Measurements from ENCODE around the gene ZFP2. TPM values are rescaled to one million over a fixed set of nuclear protein-coding genes. Genes with fewer than 3 reads are reported as not detected.

The ZFP2 gene
- total and polyA plus RNA-seq, 2 of the 13 experiments (the other 11 are each of a cell fraction or from before 2014, with no cell fraction given), result 0.27 to 0.42 TPM

DNA sequence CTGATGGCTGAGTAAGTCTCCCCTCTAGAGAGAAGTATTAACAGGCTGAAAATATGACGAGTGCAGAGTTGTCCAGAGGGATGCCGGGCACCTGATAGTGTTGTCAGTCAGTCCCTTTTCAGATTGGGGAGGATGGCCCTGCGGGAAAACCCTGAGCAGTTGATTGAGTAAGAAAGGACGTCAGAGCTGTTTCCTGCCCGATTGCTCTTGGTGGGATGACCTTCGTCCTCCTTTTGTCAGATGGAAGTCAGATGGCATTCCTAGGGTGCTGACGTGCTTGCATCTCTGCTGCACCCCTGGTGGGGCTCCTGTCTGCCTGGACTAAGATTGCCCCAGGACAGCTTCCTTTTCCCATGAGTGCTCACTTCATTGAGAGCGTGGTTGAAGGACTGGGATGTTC, 26.1 kb upstream of the ZFP2 start (continued):
- TF ChIP-seq, protein P1, sequence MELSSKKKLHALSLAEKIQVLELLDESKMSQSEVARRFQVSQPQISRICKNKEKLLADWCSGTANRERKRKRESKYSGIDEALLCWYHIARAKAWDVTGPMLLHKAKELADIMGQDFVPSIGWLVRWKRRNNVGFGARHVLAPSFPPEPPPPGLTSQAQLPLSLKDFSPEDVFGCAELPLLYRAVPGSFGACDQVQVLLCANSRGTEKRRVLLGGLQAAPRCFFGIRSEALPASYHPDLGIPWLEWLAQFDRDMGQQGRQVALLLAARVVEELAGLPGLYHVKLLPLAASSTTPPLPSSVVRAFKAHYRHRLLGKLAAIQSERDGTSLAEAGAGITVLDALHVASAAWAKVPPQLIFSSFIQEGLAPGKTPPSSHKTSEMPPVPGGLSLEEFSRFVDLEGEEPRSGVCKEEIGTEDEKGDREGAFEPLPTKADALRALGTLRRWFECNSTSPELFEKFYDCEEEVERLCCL (CRISPR knock-in tag; IDR thresholded peaks at IDR 0.05; ENCODE audit: borderline replicate concordance), result no peak
- TF ChIP-seq ZNF24 (IDR thresholded peaks at IDR 0.05) (no peak), ZNF674 (CRISPR knock-in tag; IDR thresholded peaks at IDR 0.05; ENCODE audit: low read depth) (no peak)
- TF ChIP-seq, protein P2, sequence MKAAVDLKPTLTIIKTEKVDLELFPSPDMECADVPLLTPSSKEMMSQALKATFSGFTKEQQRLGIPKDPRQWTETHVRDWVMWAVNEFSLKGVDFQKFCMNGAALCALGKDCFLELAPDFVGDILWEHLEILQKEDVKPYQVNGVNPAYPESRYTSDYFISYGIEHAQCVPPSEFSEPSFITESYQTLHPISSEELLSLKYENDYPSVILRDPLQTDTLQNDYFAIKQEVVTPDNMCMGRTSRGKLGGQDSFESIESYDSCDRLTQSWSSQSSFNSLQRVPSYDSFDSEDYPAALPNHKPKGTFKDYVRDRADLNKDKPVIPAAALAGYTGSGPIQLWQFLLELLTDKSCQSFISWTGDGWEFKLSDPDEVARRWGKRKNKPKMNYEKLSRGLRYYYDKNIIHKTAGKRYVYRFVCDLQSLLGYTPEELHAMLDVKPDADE (CRISPR knock-in tag; IDR thresholded peaks at IDR 0.05), result no peak

DNA sequence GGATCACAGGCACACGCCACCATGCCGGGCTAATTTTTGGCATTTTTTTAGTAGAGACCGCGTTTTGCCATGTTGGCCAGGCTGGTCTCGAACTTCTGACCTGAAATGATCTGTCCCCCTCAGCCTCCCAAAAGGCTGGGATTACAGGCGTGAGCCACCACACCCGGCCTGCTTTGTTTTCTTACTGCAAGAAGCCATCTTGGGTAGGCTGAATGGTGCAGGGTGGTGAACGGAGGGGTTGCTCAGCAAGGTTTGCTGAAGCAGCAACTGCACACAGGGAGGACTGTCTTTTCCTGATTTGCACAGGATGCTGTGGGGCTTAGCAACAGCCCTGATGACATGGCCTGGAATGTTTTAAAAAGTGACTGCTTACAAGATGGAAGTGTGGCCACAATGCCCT, 25.3 kb upstream of the ZFP2 start:
- ATAC-seq (no peak), FAIRE-seq (no peak), DNase-seq (ENCODE audit: low spot score) (no peak)
- Histone ChIP-seq H2AFZ (ENCODE audit: low read length) (no peak overlapping the region), H3K79me2 (ENCODE audit: insufficient read depth, low read length) (no peaks in the 10 kb centered on the region), H3K27ac (ENCODE audit: extremely low read length, insufficient read depth, low read length) (no peak overlapping the region), H3K36me3 (replicated peaks in 1 of 2; ENCODE audit: control insufficient read depth in 1 of 2, insufficient read depth in 2 of 2, low read length in 2 of 2) (peaks cover 17 to 74% of the 10 kb centered on the region in 2 experiments), H3K4me2 (ENCODE audit: low read depth, low read length) (no peak overlapping the region), H3K4me1 (ENCODE audit: insufficient read depth, low read length) (no peaks in the 10 kb centered on the region), H3K4me3 (replicated peaks in 1 of 3; ENCODE audit: insufficient read depth in 1 of 3, low read depth in 2 of 3, low read length in 3 of 3) (no peak overlapping the region), H4K20me1 (ENCODE audit: insufficient read depth, low read length) (no peaks in the 10 kb centered on the region), H3K9ac (ENCODE audit: insufficient read depth, low read depth, low read length) (no peak overlapping the region), H3K27me3 (ENCODE audit: control insufficient read depth in 1 of 2, insufficient read depth in 2 of 2, low read length in 2 of 2) (no peaks in the 10 kb centered on the region), H3K9me3 (ENCODE audit: low read length) (peaks cover 27% of the 10 kb centered on the region)
- no TSS peak for BruUV-seq (replicated peaks)
- ChIA-PET CTCF (ENCODE audit: low intra/inter-chr PET ratio, low total read pairs) (no interaction called here), POLR2A (no interaction called here)
- over 99% methylated on average over 8 of the region's 8 CpGs for WGBS (ENCODE audit: low lambda C conversion rate)
- in situ Hi-C loops (cut with HindIII; ENCODE audit: extremely low pct_ligation_motif_present, low pct_unique_long_range_greater_than_20kb) (no loop called here), intact Hi-C loops (cut with micrococcal nuclease; ENCODE audit: unreplicated experiment) (no loop called here)
- TF ChIP-seq, protein P3, sequence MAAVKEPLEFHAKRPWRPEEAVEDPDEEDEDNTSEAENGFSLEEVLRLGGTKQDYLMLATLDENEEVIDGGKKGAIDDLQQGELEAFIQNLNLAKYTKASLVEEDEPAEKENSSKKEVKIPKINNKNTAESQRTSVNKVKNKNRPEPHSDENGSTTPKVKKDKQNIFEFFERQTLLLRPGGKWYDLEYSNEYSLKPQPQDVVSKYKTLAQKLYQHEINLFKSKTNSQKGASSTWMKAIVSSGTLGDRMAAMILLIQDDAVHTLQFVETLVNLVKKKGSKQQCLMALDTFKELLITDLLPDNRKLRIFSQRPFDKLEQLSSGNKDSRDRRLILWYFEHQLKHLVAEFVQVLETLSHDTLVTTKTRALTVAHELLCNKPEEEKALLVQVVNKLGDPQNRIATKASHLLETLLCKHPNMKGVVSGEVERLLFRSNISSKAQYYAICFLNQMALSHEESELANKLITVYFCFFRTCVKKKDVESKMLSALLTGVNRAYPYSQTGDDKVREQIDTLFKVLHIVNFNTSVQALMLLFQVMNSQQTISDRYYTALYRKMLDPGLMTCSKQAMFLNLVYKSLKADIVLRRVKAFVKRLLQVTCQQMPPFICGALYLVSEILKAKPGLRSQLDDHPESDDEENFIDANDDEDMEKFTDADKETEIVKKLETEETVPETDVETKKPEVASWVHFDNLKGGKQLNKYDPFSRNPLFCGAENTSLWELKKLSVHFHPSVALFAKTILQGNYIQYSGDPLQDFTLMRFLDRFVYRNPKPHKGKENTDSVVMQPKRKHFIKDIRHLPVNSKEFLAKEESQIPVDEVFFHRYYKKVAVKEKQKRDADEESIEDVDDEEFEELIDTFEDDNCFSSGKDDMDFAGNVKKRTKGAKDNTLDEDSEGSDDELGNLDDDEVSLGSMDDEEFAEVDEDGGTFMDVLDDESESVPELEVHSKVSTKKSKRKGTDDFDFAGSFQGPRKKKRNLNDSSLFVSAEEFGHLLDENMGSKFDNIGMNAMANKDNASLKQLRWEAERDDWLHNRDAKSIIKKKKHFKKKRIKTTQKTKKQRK (IDR thresholded peaks at IDR 0.05; ENCODE audit: low read length), result no peak
- TF ChIP-seq CBX5 (CRISPR knock-in tag; IDR thresholded peaks at IDR 0.05; ENCODE audit: borderline replicate concordance) (no peak), ZKSCAN5 (CRISPR knock-in tag; IDR thresholded peaks at IDR 0.05) (no peak), NFKB2 (CRISPR knock-in tag; IDR thresholded peaks at IDR 0.05; ENCODE audit: borderline replicate concordance) (no peak)
- TF ChIP-seq, protein P4, sequence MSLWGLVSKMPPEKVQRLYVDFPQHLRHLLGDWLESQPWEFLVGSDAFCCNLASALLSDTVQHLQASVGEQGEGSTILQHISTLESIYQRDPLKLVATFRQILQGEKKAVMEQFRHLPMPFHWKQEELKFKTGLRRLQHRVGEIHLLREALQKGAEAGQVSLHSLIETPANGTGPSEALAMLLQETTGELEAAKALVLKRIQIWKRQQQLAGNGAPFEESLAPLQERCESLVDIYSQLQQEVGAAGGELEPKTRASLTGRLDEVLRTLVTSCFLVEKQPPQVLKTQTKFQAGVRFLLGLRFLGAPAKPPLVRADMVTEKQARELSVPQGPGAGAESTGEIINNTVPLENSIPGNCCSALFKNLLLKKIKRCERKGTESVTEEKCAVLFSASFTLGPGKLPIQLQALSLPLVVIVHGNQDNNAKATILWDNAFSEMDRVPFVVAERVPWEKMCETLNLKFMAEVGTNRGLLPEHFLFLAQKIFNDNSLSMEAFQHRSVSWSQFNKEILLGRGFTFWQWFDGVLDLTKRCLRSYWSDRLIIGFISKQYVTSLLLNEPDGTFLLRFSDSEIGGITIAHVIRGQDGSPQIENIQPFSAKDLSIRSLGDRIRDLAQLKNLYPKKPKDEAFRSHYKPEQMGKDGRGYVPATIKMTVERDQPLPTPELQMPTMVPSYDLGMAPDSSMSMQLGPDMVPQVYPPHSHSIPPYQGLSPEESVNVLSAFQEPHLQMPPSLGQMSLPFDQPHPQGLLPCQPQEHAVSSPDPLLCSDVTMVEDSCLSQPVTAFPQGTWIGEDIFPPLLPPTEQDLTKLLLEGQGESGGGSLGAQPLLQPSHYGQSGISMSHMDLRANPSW (CRISPR knock-in tag; IDR thresholded peaks at IDR 0.05; ENCODE audit: borderline replicate concordance), result no peak
- TF ChIP-seq, protein P5, sequence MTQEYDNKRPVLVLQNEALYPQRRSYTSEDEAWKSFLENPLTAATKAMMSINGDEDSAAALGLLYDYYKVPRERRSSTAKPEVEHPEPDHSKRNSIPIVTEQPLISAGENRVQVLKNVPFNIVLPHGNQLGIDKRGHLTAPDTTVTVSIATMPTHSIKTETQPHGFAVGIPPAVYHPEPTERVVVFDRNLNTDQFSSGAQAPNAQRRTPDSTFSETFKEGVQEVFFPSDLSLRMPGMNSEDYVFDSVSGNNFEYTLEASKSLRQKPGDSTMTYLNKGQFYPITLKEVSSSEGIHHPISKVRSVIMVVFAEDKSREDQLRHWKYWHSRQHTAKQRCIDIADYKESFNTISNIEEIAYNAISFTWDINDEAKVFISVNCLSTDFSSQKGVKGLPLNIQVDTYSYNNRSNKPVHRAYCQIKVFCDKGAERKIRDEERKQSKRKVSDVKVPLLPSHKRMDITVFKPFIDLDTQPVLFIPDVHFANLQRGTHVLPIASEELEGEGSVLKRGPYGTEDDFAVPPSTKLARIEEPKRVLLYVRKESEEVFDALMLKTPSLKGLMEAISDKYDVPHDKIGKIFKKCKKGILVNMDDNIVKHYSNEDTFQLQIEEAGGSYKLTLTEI (CRISPR knock-in tag; conservative IDR thresholded peaks at IDR 0.05), result no peak
